IMR-90 (cell line): ENCODE results near the gene ARHGAP18. TPM values are rescaled to one million over a fixed set of nuclear protein-coding genes. Genes with fewer than 3 reads are reported as not detected.

Source experiments
- ATAC-seq: fragments of 200-7000 bp; cut with Tn5 transposase; 2 replicates; pipeline ENCODE4 v1.9.1; 2020; ENCODE audit warnings: low read depth, mild to moderate bottlenecking, moderate library complexity
- BruUV-seq: library from RNA; stranded (reverse); fragments of 400-500 nt; replicated peaks from 2 replicates; lab custom pipeline; 2021; lab: Mats Ljungman, UMichigan
- CTCF ChIA-PET: fragments of 300-600 bp; formaldehyde crosslinking; extraction: SDS; loops from one replicate; lab custom pipeline; 2021; ENCODE audit warnings: antibody characterized with exemption; lab: Yijun Ruan, JAX
- POLR2A ChIA-PET: fragments of 300-600 bp; sonication (Branson Sonifier 250); formaldehyde crosslinking; loops from one replicate; lab custom pipeline; 2022; ENCODE audit warnings: antibody characterized with exemption; ENCODE audit not compliant: unreplicated experiment; lab: Charles Lee
- DNase-seq: peaks from one replicate; pipeline ENCODE4 v3.0.0; 2013
- H2AFZ ChIP-seq: replicated peaks from 2 replicates; pipeline ENCODE3; 2013; ENCODE audit warnings: low read length, mild to moderate bottlenecking; ENCODE audit not compliant: poor library complexity
- H2AK5ac ChIP-seq: 2 replicates; pipeline ENCODE4 v1.6.1; 2013; ENCODE audit warnings: low read depth, low read length, inconsistent platforms
- H2AK9ac ChIP-seq: replicated peaks from 2 replicates; pipeline ENCODE3; 2013; ENCODE audit warnings: mild to moderate bottlenecking, low read depth, low read length, moderate library complexity; ENCODE audit not compliant: poor library complexity
- H2BK120ac ChIP-seq: 2 replicates; pipeline ENCODE4 v1.6.1; 2013; ENCODE audit warnings: low read depth, low read length, inconsistent platforms
- H2BK15ac ChIP-seq: 3 replicates; pipeline ENCODE4 v1.6.1; 2013; ENCODE audit warnings: low read depth, low read length, inconsistent platforms
- H2BK20ac ChIP-seq: 2 replicates; pipeline ENCODE4 v1.6.1; 2013; ENCODE audit warnings: low read depth, mild to moderate bottlenecking, inconsistent platforms, low read length, moderate library complexity
- H2BK5ac ChIP-seq: 2 replicates; pipeline ENCODE4 v1.6.1; 2013; ENCODE audit warnings: mild to moderate bottlenecking, low read depth, low read length, inconsistent platforms; ENCODE audit not compliant: poor library complexity, severe bottlenecking
- H3K14ac ChIP-seq: replicated peaks from 2 replicates; pipeline ENCODE4 v1.6.1; 2013; ENCODE audit warnings: low read depth, low read length, inconsistent platforms
- H3K18ac ChIP-seq: 2 replicates; pipeline ENCODE4 v1.6.1; 2013; ENCODE audit warnings: low read depth, low read length, control low read depth
- H3K23ac ChIP-seq: 2 replicates; pipeline ENCODE4 v1.6.1; 2013; ENCODE audit warnings: low read depth, low read length, inconsistent platforms
- H3K27ac ChIP-seq: 2 replicates; pipeline ENCODE4 v1.5.1; 2013; ENCODE audit warnings: mild to moderate bottlenecking, control low read depth, low read length; ENCODE audit not compliant: insufficient read depth
- H3K27me3 ChIP-seq: 2 replicates; pipeline ENCODE4 v1.6.1; 2013; ENCODE audit warnings: low read length; ENCODE audit not compliant: control insufficient read depth, insufficient read depth
- H3K36me3 ChIP-seq: 2 replicates; pipeline ENCODE4 v1.6.1; 2013; ENCODE audit warnings: low read length, mixed read lengths; ENCODE audit not compliant: control insufficient read depth, insufficient read depth
- H3K4ac ChIP-seq: 2 replicates; pipeline ENCODE4 v1.6.1; 2013; ENCODE audit warnings: low read depth, low read length, inconsistent platforms
- H3K4me1 ChIP-seq: 2 replicates; pipeline ENCODE4 v1.6.1; 2013; ENCODE audit warnings: low read length, mixed read lengths; ENCODE audit not compliant: control insufficient read depth, insufficient read depth
- H3K4me2 ChIP-seq: 2 replicates; pipeline ENCODE4 v1.6.1; 2013; ENCODE audit warnings: low read depth, mild to moderate bottlenecking, control low read depth, low read length, moderate library complexity
- H3K4me3 ChIP-seq: 2 replicates; pipeline ENCODE4 v1.5.1; 2013; ENCODE audit warnings: low read depth, mild to moderate bottlenecking, control low read depth, low read length, moderate library complexity; ENCODE audit not compliant: insufficient read depth
- H3K56ac ChIP-seq: 2 replicates; pipeline ENCODE4 v1.6.1; 2013; ENCODE audit warnings: low read length, inconsistent platforms; ENCODE audit not compliant: insufficient read depth; ENCODE audit errors: extremely low read depth
- H3K79me1 ChIP-seq, 2 experiments: 2 replicates each; pipeline ENCODE4 v1.6.1; 2013; ENCODE audit warnings: low read length in 2 of 2, inconsistent platforms in 1 of 2, low read depth in 1 of 2
- H3K9ac ChIP-seq: 2 replicates; pipeline ENCODE4 v1.6.1; 2013; ENCODE audit warnings: low read depth, low read length, control low read depth
- H3K9me1 ChIP-seq: 2 replicates; pipeline ENCODE4 v1.6.1; 2013; ENCODE audit warnings: low read length, inconsistent platforms; ENCODE audit not compliant: insufficient read depth
- H3K9me3 ChIP-seq: 2 replicates; pipeline ENCODE4 v1.6.1; 2013; ENCODE audit warnings: low read length; ENCODE audit not compliant: control insufficient read depth, insufficient read depth
- H4K20me1 ChIP-seq: 2 replicates; pipeline ENCODE4 v1.6.1; 2013; ENCODE audit warnings: low read length, inconsistent platforms; ENCODE audit not compliant: insufficient read depth
- H4K5ac ChIP-seq: 2 replicates; pipeline ENCODE4 v1.6.1; 2013; ENCODE audit warnings: mild to moderate bottlenecking, low read depth, low read length, control low read depth
- H4K8ac ChIP-seq, 2 experiments: 2 replicates each; pipeline ENCODE4 v1.6.1; 2013; ENCODE audit warnings: low read depth in 2 of 2, low read length in 2 of 2, control low read depth in 1 of 2, inconsistent platforms in 1 of 2
- H4K91ac ChIP-seq: 2 replicates; pipeline ENCODE4 v1.6.1; 2013; ENCODE audit warnings: low read depth, low read length, inconsistent platforms; ENCODE audit not compliant: insufficient read depth
- BHLHE40 ChIP-seq: fragments of 150-350 bp; IDR thresholded peaks from 2 replicates; pipeline ENCODE4 v1.6.1; 2016; ENCODE audit warnings: mild to moderate bottlenecking, low read depth, low read length
- CEBPB ChIP-seq: IDR thresholded peaks from 2 replicates; pipeline ENCODE4 v1.6.1; 2012; ENCODE audit warnings: low read depth, low read length, improper control_type of control experiment
- CHD1 ChIP-seq: IDR thresholded peaks from 2 replicates; pipeline ENCODE4 v1.6.1; 2012; ENCODE audit warnings: low read depth, low read length, improper control_type of control experiment
- FOS ChIP-seq: fragments of 150-350 bp; IDR thresholded peaks from 2 replicates; pipeline ENCODE4 v1.6.1; 2016; ENCODE audit warnings: low read depth, low read length
- MAFK ChIP-seq: IDR thresholded peaks from 2 replicates; pipeline ENCODE4 v1.6.1; 2012; ENCODE audit warnings: low read depth, low read length, improper control_type of control experiment
- MXI1 ChIP-seq: IDR thresholded peaks from 2 replicates; pipeline ENCODE4 v1.6.1; 2012; ENCODE audit warnings: low read depth, mild to moderate bottlenecking, low read length, moderate library complexity, borderline replicate concordance
- RAD21 ChIP-seq: IDR thresholded peaks from 2 replicates; pipeline ENCODE4 v1.6.1; 2012; ENCODE audit warnings: low read length, improper control_type of control experiment
- RCOR1 ChIP-seq: IDR thresholded peaks from 2 replicates; pipeline ENCODE4 v1.6.1; 2012; ENCODE audit warnings: mild to moderate bottlenecking, low read length, improper control_type of control experiment; ENCODE audit not compliant: insufficient replicate concordance
- RFX5 ChIP-seq: IDR thresholded peaks from 2 replicates; pipeline ENCODE4 v1.8.0; 2012; ENCODE audit warnings: low read depth, mild to moderate bottlenecking, low read length, moderate library complexity
- SMC3 ChIP-seq: fragments of 150-350 bp; IDR thresholded peaks from 2 replicates; pipeline ENCODE4 v1.6.1; 2016; ENCODE audit warnings: low read depth, mild to moderate bottlenecking, antibody characterized with exemption, low read length, moderate library complexity
- WGBS, 2 experiments: methylation state at CpG; one replicate each; pipeline versions ENCODE4 v1.1.5 to v1.1.7; 2013; ENCODE audit warnings: missing lambda C conversion rate in 2 of 2; ENCODE audit not compliant: insufficient read length in 1 of 2; ENCODE audit errors: extremely low coverage in 2 of 2; 5-methylcytosine and 5-hydroxymethylcytosine counted together
- dilution Hi-C: fragments of 300-500 bp; cut with HindIII; formaldehyde crosslinking; loops from one replicate; pipeline ENCODE4 v1.14.3; 2018; ENCODE audit warnings: low sequenced_read_pairs; ENCODE audit not compliant: unreplicated experiment
- in situ Hi-C: fragments of 300-500 bp; cut with MboI; formaldehyde crosslinking; loops from 3 replicates; pipeline ENCODE4 v1.14.3; 2019; ENCODE audit warnings: low sequenced_read_pairs, inconsistent platforms, mixed read lengths
- intact Hi-C: fragments of 100-400 bp; cut with micrococcal nuclease; formaldehyde crosslinking; loops from 2 replicates; pipeline ENCODE4 v1.10.0; 2022
- polyA plus RNA-seq, 3 experiments: library from polyadenylated mRNA; depleted of rRNA; stranded (reverse); fragments of >200 nt; gene quantifications; 2 replicates each; pipeline ENCODE4 v1.2.3, GENCODE V29; 2012; ENCODE audit warnings: low replicate concordance in 1 of 3
- total RNA-seq: library from RNA; depleted of rRNA; stranded (reverse); fragments of >200 nt; gene quantifications from 2 replicates; pipeline ENCODE4 v1.2.3, GENCODE V29; 2012
- TF ChIP-seq, protein P1 (sequence below): fragments of 150-350 bp; IDR thresholded peaks from 2 replicates; pipeline ENCODE4 v1.6.1; 2016; ENCODE audit warnings: low read depth, mild to moderate bottlenecking, low read length, moderate library complexity, borderline replicate concordance
- TF ChIP-seq, protein P2 (sequence below): fragments of 150-350 bp; IDR thresholded peaks from 2 replicates; pipeline ENCODE4 v1.6.1; 2017; ENCODE audit warnings: mild to moderate bottlenecking, antibody characterized with exemption, low read length, low read depth
- TF ChIP-seq, protein P3 (sequence below): conservative IDR thresholded peaks from 2 replicates; pipeline ENCODE4 v1.5.1; 2012; ENCODE audit warnings: mild to moderate bottlenecking, low read depth, low read length, improper control_type of control experiment

The ARHGAP18 gene
- total and polyA plus RNA-seq, 2 of the 4 experiments (the other 2 are of a cell fraction): 6.2 to 17.0 TPM

DNA sequence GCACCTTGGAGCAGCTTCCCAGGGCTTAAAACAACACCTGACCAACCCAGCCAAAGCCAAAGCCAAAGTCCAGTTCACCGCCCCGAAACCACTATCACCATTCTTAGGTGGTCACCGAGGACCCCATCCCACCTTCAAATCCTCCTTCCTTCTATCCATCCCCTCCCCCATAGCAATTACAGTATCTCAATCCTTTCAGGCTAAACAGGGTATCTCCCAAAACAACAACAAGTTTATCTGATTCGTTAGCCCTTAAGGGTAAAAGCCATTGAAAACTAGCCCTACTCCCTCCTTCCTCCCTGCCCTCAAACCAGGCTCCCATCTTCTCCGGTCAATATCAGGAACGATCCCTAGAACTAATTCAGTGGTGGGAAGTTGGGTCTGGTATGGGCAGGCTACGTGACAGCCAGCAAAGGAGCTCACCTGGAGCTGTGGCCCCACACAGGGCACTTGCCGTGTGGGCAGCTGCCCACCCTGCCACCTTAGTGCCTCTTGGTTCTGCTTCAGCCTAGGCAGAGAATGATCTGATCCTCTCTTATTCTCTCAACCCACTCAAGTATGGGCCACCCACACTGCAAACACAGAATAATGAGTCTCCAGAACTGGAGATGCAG, 2.0 kb downstream of the ARHGAP18 start (continued):
- TF ChIP-seq, protein P1, sequence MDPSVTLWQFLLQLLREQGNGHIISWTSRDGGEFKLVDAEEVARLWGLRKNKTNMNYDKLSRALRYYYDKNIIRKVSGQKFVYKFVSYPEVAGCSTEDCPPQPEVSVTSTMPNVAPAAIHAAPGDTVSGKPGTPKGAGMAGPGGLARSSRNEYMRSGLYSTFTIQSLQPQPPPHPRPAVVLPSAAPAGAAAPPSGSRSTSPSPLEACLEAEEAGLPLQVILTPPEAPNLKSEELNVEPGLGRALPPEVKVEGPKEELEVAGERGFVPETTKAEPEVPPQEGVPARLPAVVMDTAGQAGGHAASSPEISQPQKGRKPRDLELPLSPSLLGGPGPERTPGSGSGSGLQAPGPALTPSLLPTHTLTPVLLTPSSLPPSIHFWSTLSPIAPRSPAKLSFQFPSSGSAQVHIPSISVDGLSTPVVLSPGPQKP: no peak
- no peak for TF ChIP-seq SMC3
- no peak for TF ChIP-seq FOS
- no peak for TF ChIP-seq BHLHE40
- TF ChIP-seq RCOR1: no peak
- no peak for TF ChIP-seq RAD21

DNA sequence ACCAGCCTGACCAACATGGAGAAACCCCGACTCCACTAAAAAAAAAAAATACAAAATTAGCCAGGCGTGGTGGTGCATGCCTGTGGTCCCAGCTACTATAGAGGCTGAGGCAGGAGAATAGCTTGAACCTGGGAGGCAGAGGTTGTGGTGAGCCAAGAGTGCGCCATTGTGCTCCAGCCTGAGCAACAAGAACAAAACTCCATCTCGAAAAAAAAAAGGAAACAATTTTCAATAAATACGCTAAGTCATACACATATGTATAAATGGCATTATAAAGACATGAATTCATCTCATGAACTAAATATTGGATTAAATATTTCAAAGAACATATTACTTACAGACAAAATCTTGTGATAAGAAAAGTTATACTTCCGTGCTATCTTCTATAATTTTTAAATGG, 2.9 kb downstream of the ARHGAP18 start:
- in situ Hi-C loops: no loop called here
- Histone ChIP-seq H4K5ac (no peak overlapping the region), H3K79me1 (peaks cover 27 to 57% of the 10 kb centered on the region in 2 experiments), H3K4me3 (no peak overlapping the region), H3K27me3 (no peaks in the 10 kb centered on the region), H2AFZ (no peak overlapping the region), H4K8ac (no peak overlapping the region), H3K36me3 (no peaks in the 10 kb centered on the region), H3K9me3 (no peaks in the 10 kb centered on the region), H3K18ac (no peak overlapping the region), H4K91ac (no peak overlapping the region), H3K23ac (no peak overlapping the region), H2BK15ac (no peak overlapping the region), H3K14ac (no peak overlapping the region), H3K9ac (no peak overlapping the region), H3K9me1 (peaks cover 11% of the 10 kb centered on the region), H3K56ac (no peak overlapping the region), H3K27ac (no peak overlapping the region), H3K4me2 (no peak overlapping the region), H2BK120ac (no peak overlapping the region), H2AK9ac (no peak overlapping the region), H2BK20ac (no peak overlapping the region), H3K4ac (no peak overlapping the region), H4K20me1 (no peaks in the 10 kb centered on the region), H2BK5ac (no peak overlapping the region), H3K4me1 (peaks cover 11% of the 10 kb centered on the region), H2AK5ac (no peak overlapping the region)
- CTCF ChIA-PET: no interaction called here
- dilution Hi-C loops: no loop called here
- ATAC-seq (no peak), DNase-seq (no peak)
- POLR2A ChIA-PET: no interaction called here
- intact Hi-C loops: no loop called here
- no CpG with 5 or more reads among the region's 6 CpGs for WGBS, 2 experiments
- no TSS peak for BruUV-seq
- TF ChIP-seq, protein P2, sequence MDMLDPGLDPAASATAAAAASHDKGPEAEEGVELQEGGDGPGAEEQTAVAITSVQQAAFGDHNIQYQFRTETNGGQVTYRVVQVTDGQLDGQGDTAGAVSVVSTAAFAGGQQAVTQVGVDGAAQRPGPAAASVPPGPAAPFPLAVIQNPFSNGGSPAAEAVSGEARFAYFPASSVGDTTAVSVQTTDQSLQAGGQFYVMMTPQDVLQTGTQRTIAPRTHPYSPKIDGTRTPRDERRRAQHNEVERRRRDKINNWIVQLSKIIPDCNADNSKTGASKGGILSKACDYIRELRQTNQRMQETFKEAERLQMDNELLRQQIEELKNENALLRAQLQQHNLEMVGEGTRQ: no peak
- no peak for TF ChIP-seq MAFK
- no peak for TF ChIP-seq CEBPB
- TF ChIP-seq CHD1: no peak
- no peak for TF ChIP-seq RFX5
- TF ChIP-seq BHLHE40: no peak
- no peak for TF ChIP-seq MXI1
- TF ChIP-seq, protein P3, sequence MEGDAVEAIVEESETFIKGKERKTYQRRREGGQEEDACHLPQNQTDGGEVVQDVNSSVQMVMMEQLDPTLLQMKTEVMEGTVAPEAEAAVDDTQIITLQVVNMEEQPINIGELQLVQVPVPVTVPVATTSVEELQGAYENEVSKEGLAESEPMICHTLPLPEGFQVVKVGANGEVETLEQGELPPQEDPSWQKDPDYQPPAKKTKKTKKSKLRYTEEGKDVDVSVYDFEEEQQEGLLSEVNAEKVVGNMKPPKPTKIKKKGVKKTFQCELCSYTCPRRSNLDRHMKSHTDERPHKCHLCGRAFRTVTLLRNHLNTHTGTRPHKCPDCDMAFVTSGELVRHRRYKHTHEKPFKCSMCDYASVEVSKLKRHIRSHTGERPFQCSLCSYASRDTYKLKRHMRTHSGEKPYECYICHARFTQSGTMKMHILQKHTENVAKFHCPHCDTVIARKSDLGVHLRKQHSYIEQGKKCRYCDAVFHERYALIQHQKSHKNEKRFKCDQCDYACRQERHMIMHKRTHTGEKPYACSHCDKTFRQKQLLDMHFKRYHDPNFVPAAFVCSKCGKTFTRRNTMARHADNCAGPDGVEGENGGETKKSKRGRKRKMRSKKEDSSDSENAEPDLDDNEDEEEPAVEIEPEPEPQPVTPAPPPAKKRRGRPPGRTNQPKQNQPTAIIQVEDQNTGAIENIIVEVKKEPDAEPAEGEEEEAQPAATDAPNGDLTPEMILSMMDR: no peak
